Measurements from ENCODE around the gene CTSH.

Gene CTSH

DNA sequence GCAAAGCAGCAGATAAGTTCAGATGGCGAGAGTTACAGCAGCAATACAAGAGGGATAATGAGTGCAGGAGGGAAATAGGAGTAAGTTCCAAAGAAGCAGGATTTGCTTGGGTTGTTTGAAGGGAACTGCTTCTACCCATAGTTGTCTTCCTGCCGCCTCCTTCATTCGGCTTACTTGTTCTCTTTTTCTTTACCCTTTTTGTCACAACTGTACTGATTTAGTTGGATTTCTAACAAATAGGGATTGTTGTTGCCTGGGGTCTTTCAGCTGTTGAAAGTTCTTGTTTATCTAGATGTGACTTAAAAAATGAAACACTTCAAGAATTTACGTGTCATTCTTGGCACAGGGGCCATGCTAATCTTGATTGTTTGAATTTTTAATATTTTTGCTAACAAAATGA is 46.3 kb downstream of the CTSH start:
- Histone ChIP-seq H3K27ac (no peak overlapping the region), H3K9me3 (ENCODE audit: control insufficient read depth, low read length) (no peaks in the 10 kb centered on the region), H3K9ac (no peak overlapping the region), H3K4me1 (no peaks in the 10 kb centered on the region), H2AFZ (no peak overlapping the region), H3K4me2 (ENCODE audit: low read length) (no peak overlapping the region), H3K79me2 (no peaks in the 10 kb centered on the region), H3K4me3 (ENCODE audit: low read depth, low read length) (no peak overlapping the region), H3K36me3 (ENCODE audit: control insufficient read depth, insufficient read depth, low read length) (no peaks in the 10 kb centered on the region), H3K27me3 (ENCODE audit: control insufficient read depth, insufficient read depth, low read length) (no peaks in the 10 kb centered on the region)
- no peak for TF ChIP-seq CTCF (IDR thresholded peaks at IDR 0.05)

DNA sequence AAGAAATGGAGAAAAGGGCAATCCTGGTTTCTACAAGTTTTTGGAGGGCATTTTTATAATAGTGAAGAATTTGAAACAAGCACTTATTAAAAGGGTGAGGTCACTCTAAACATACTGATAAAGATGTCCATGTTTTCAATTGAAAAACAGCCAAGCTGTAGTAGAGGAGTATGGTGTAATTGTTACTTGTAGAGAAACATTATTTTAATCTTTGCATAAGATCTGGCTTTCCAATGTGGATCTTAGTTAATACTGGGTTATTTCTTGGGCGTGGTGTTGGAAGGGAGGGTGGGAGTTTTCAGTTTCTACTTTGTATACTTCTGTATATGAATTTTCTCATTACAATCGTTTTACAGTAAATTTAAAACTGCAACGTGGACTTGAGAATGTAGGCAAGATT is 49.4 kb downstream of the CTSH start:
- Histone ChIP-seq H3K4me2 (ENCODE audit: low read length) (no peak overlapping the region), H3K27ac (no peak overlapping the region), H3K9ac (no peak overlapping the region), H2AFZ (no peak overlapping the region), H3K27me3 (ENCODE audit: control insufficient read depth, insufficient read depth, low read length) (no peaks in the 10 kb centered on the region), H3K4me1 (no peaks in the 10 kb centered on the region), H3K36me3 (ENCODE audit: control insufficient read depth, insufficient read depth, low read length) (peaks cover 1% of the 10 kb centered on the region), H3K79me2 (no peaks in the 10 kb centered on the region), H3K4me3 (ENCODE audit: low read depth, low read length) (no peak overlapping the region), H3K9me3 (ENCODE audit: control insufficient read depth, low read length) (no peaks in the 10 kb centered on the region)
- TF ChIP-seq CTCF (IDR thresholded peaks at IDR 0.05), result no peak

- Histone ChIP-seq H3K27me3 (ENCODE audit: control insufficient read depth, insufficient read depth, low read length) (no peaks in the 10 kb centered on the region), H3K27ac (no peak overlapping the region), H2AFZ (no peak overlapping the region), H3K36me3 (ENCODE audit: control insufficient read depth, insufficient read depth, low read length) (peaks cover 3% of the 10 kb centered on the region), H3K4me2 (ENCODE audit: low read length) (no peak overlapping the region), H3K4me3 (ENCODE audit: low read depth, low read length) (no peak overlapping the region), H3K9me3 (ENCODE audit: control insufficient read depth, low read length) (no peaks in the 10 kb centered on the region), H3K4me1 (no peaks in the 10 kb centered on the region), H3K9ac (no peak overlapping the region), H3K79me2 (no peaks in the 10 kb centered on the region)
- TF ChIP-seq CTCF (IDR thresholded peaks at IDR 0.05), result no peak
Observed at GRCh38 chr15:78893538-78893937, 51.3 kb downstream of the CTSH start.

DNA sequence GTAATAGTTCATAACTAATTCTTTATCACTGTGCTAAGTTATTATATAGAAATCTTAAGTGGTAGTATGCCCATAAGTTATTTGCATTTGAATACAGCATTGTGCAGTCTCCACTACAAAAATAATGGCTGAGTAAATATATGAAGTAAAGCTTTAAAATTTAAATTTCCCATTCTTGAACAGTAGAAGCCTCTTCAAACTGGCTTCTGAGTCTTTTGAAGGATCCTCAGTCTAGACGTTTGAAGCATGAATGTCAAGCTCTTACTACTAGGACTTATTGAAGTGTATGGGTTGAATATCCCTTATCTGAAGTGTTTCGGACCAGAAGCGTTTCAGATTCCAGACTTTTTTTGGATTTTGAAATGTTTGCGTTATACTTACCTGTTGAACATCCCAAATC is 55.8 kb downstream of the CTSH start:
- Histone ChIP-seq H3K79me2 (peaks cover 5% of the 10 kb centered on the region), H3K4me3 (ENCODE audit: low read depth, low read length) (no peak overlapping the region), H3K27ac (no peak overlapping the region), H3K36me3 (ENCODE audit: control insufficient read depth, insufficient read depth, low read length) (peaks cover 3% of the 10 kb centered on the region), H3K9ac (no peak overlapping the region), H3K4me2 (ENCODE audit: low read length) (no peak overlapping the region), H2AFZ (no peak overlapping the region), H3K27me3 (ENCODE audit: control insufficient read depth, insufficient read depth, low read length) (no peaks in the 10 kb centered on the region), H3K4me1 (no peaks in the 10 kb centered on the region), H3K9me3 (ENCODE audit: control insufficient read depth, low read length) (no peaks in the 10 kb centered on the region)
- TF ChIP-seq CTCF (IDR thresholded peaks at IDR 0.05), result no peak

DNA sequence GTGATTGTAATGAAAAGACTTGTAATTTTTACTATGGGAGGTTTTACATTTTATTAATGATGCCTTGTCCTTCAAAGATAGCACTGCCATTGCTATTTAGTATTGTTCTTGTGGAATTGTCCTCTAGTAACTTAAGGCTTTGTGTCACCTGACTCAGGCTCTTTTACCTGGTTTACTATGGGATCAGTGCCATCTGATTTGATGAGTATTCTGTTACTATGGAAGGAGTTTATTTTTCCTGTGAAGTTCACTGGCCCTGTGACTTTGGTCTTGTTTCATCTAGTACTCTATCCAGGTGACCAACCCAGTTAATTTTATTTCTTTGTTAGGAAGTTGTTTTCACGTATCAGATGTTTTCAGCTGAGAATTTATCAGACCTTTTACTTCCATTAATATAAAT is 63.2 kb downstream of the CTSH start:
- Histone ChIP-seq H2AFZ (no peak overlapping the region), H3K27me3 (ENCODE audit: control insufficient read depth, insufficient read depth, low read length) (no peaks in the 10 kb centered on the region), H3K4me1 (peaks cover 3% of the 10 kb centered on the region), H3K9me3 (ENCODE audit: control insufficient read depth, low read length) (no peaks in the 10 kb centered on the region), H3K36me3 (ENCODE audit: control insufficient read depth, insufficient read depth, low read length) (no peaks in the 10 kb centered on the region), H3K4me2 (ENCODE audit: low read length) (no peak overlapping the region), H3K79me2 (peaks cover 19% of the 10 kb centered on the region), H3K9ac (no peak overlapping the region), H3K4me3 (ENCODE audit: low read depth, low read length) (no peak overlapping the region), H3K27ac (no peak overlapping the region)
- TF ChIP-seq CTCF (IDR thresholded peaks at IDR 0.05), result no peak
